Measurements from ENCODE around the gene EFHC2. TPM values are rescaled to one million over a fixed set of nuclear protein-coding genes. Genes with fewer than 3 reads are reported as not detected.

The EFHC2 gene
- total RNA-seq, 1 donor from 2014 or later, result under 0.01 TPM

DNA sequence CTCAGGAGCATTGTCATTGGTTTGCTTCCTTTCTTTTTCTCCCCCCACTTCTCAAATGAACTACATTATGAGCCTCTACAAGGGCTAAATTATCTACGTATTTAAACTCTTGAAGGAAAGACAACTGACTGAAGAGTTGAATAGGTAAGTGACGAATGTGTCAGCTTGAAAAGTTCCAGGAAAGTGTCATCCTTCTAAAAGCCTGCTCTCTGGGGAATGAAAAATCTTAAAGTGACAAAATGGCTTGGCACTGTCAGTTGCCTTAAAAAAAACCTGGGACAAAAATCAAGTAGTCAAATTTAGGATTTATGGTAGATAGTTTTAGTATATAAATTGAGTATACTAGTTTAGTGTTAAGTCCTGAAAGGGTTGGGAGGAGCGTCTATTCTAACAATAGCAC is 196.3 kb downstream of the EFHC2 start:
- Histone ChIP-seq H3K4me3 (ENCODE audit: low read depth, low read length) (no peak overlapping the region), H3K27me3 (ENCODE audit: control insufficient read depth, insufficient read depth, low read length) (no peaks in the 10 kb centered on the region), H3K36me3 (ENCODE audit: control insufficient read depth, insufficient read depth, low read length) (no peaks in the 10 kb centered on the region)
- FAIRE-seq (no peak), DNase-seq (ENCODE audit: low read depth) (no peak)
- TF ChIP-seq CTCF (IDR thresholded peaks at IDR 0.05; ENCODE audit: insufficient read depth, low read length, severe bottlenecking), result no peak

- TF ChIP-seq CTCF (IDR thresholded peaks at IDR 0.05; ENCODE audit: insufficient read depth, low read length, severe bottlenecking), result no peak
- FAIRE-seq (no peak), DNase-seq (ENCODE audit: low read depth) (no peak)
- H3K36me3 ChIP-seq (ENCODE audit: control insufficient read depth, insufficient read depth, low read length), result no peaks in the 10 kb centered on the region
- no peak overlapping the region for H3K4me3 ChIP-seq (ENCODE audit: low read depth, low read length)
- no peaks in the 10 kb centered on the region for H3K27me3 ChIP-seq (ENCODE audit: control insufficient read depth, insufficient read depth, low read length)
Measured at GRCh38 chrX:44144177-44144945, 199.1 kb downstream of the EFHC2 start.

GRCh38 chrX:44143061-44143602 is 200.3 kb downstream of the EFHC2 start:
- Histone ChIP-seq H3K27me3 (ENCODE audit: control insufficient read depth, insufficient read depth, low read length) (no peaks in the 10 kb centered on the region), H3K36me3 (ENCODE audit: control insufficient read depth, insufficient read depth, low read length) (no peaks in the 10 kb centered on the region), H3K4me3 (ENCODE audit: low read depth, low read length) (no peak overlapping the region)
- FAIRE-seq, result no peak
- TF ChIP-seq CTCF (IDR thresholded peaks at IDR 0.05; ENCODE audit: insufficient read depth, low read length, severe bottlenecking), result no peak
- peak; percentile 2 for DNase-seq (ENCODE audit: low read depth)

DNA sequence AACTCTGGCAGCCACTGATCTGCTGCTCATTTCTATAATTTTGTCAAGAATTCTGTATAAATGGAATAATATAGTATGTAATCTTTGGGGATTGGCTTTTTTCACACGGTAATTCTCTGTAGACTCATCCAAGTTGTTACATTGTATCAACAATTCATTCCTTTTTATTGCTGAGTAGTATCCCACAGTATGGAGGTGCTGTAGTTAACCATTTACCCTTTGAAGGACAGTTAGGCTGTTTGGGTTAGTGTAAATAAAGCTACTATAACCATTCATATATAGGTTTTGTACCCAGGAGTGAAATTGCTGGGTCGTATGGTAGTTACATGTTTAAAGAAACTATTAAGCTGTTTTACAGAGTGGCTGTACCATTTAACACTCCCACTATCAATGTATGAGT is 213.3 kb downstream of the EFHC2 start:
- no peaks in the 10 kb centered on the region for H3K27me3 ChIP-seq (ENCODE audit: control insufficient read depth, insufficient read depth, low read length)
- FAIRE-seq (no peak), DNase-seq (ENCODE audit: low read depth) (no peak)
- H3K4me3 ChIP-seq (ENCODE audit: low read depth, low read length), result no peak overlapping the region
- no peak for TF ChIP-seq CTCF (IDR thresholded peaks at IDR 0.05; ENCODE audit: insufficient read depth, low read length, severe bottlenecking)
- no peaks in the 10 kb centered on the region for H3K36me3 ChIP-seq (ENCODE audit: control insufficient read depth, insufficient read depth, low read length)

GRCh38 chrX:44113337-44113736 is 230.1 kb downstream of the EFHC2 start:
- TF ChIP-seq CTCF (IDR thresholded peaks at IDR 0.05; ENCODE audit: insufficient read depth, low read length, severe bottlenecking), result no peak
- no peak for DNase-seq (ENCODE audit: low read depth)
- Histone ChIP-seq H3K36me3 (ENCODE audit: control insufficient read depth, insufficient read depth, low read length) (no peaks in the 10 kb centered on the region), H3K4me3 (ENCODE audit: low read depth, low read length) (no peak overlapping the region), H3K27me3 (ENCODE audit: control insufficient read depth, insufficient read depth, low read length) (no peaks in the 10 kb centered on the region)
- no peak for FAIRE-seq

Measured in bronchial epithelial cell (primary cell).